B cell (primary cell): ENCODE data around the gene RCN1. TPM values are rescaled to one million over a fixed set of nuclear protein-coding genes. Genes with fewer than 3 reads are reported as not detected.

Experiments used
- ATAC-seq: fragments of 200-7000 bp; cut with Tn5 transposase; one replicate; pipeline ENCODE4 v1.10.0; 2021; ENCODE audit warnings: low read depth, mild to moderate bottlenecking, moderate number of reproducible peaks, moderate library complexity
- CTCF ChIA-PET: fragments of 350-600 bp; sonication (Branson Sonifier 250); formaldehyde crosslinking; loops from one replicate; lab custom pipeline; 2021; ENCODE audit warnings: antibody characterized with exemption, inconsistent platforms; lab: Charles Lee
- POLR2A ChIA-PET: fragments of 350-600 bp; sonication (Branson Sonifier 250); formaldehyde crosslinking; loops from one replicate; lab custom pipeline; 2021; ENCODE audit warnings: antibody characterized with exemption; lab: Charles Lee
- DNase-seq: peaks from one replicate; pipeline ENCODE4 v3.0.0; 2013
- H2AFZ ChIP-seq: 2 replicates; pipeline ENCODE4 v1.6.1; 2012; ENCODE audit warnings: mild to moderate bottlenecking, low read depth, low read length; ENCODE audit not compliant: insufficient read depth, poor library complexity, severe bottlenecking
- H3K27ac ChIP-seq, 2 donors: 1 replicate in 1 of 2; 2 replicates in 1 of 2; pipeline ENCODE4 v1.5.1; 2012 to 2013; ENCODE audit warnings: low read length in 2 of 2, mild to moderate bottlenecking in 2 of 2, moderate library complexity in 1 of 2
- H3K27me3 ChIP-seq, 4 experiments: fragments of 200-600 bp in 1 of 4; sonication (generic) in 1 of 4; replicated peaks in 1 of 4; 1 replicate in 2 of 4; 2 replicates in 2 of 4; pipeline versions ENCODE4 v1.6.1 to v1.7.0; 2013 to 2016; ENCODE audit warnings: low read length in 3 of 4, mild to moderate bottlenecking in 2 of 4, mixed read lengths in 1 of 4, moderate library complexity in 1 of 4; ENCODE audit not compliant: insufficient read depth in 4 of 4, control insufficient read depth in 3 of 4; ENCODE audit errors: control extremely low read depth in 1 of 4
- H3K36me3 ChIP-seq, 2 experiments: replicated peaks in 1 of 2; 1 replicate in 1 of 2; 2 replicates in 1 of 2; pipeline versions ENCODE4 v1.6.1 to v1.7.1; 2013; ENCODE audit warnings: low read length in 1 of 2; ENCODE audit not compliant: insufficient read depth in 2 of 2, control insufficient read depth in 1 of 2; ENCODE audit errors: control extremely low read depth in 1 of 2, extremely low read depth in 1 of 2
- H3K4me1 ChIP-seq, 2 donors: fragments of 200-600 bp in 1 of 2; sonication (generic) in 1 of 2; 1 replicate in 1 of 2; 2 replicates in 1 of 2; pipeline versions ENCODE4 v1.5.1 to v1.6.1; 2013 to 2017; ENCODE audit warnings: low read length in 2 of 2; ENCODE audit not compliant: control insufficient read depth in 2 of 2, insufficient read depth in 2 of 2
- H3K4me2 ChIP-seq: replicated peaks from 2 replicates; pipeline ENCODE3; 2012; ENCODE audit warnings: mild to moderate bottlenecking, low read depth, low read length; ENCODE audit not compliant: poor library complexity, severe bottlenecking
- H3K4me3 ChIP-seq, 5 experiments: fragments of 200-600 bp in 1 of 5; sonication (generic) in 1 of 5; 1 replicate in 3 of 5; 2 replicates in 2 of 5; pipeline versions ENCODE4 v1.5.1 to v1.7.0; 2011 to 2016; ENCODE audit warnings: low read length in 4 of 5, mild to moderate bottlenecking in 4 of 5, low read depth in 2 of 5, control low read depth in 1 of 5, moderate library complexity in 1 of 5; ENCODE audit not compliant: insufficient read depth in 1 of 5; ENCODE audit errors: control extremely low read depth in 1 of 5, extremely low read depth in 1 of 5
- H3K79me2 ChIP-seq: fragments of 200-600 bp; sonication (generic); one replicate; pipeline ENCODE4 v1.6.0; 2016; ENCODE audit warnings: low read length; ENCODE audit not compliant: control insufficient read depth, insufficient read depth
- H3K9ac ChIP-seq: fragments of 200-600 bp; sonication (generic); 2 replicates; pipeline ENCODE4 v1.6.1; 2017; ENCODE audit warnings: mild to moderate bottlenecking, low read length, moderate library complexity
- H3K9me3 ChIP-seq, 3 donors: one replicate each; pipeline versions ENCODE4 v1.6.1 to v1.7.1; 2013; ENCODE audit warnings: low read length in 2 of 3; ENCODE audit not compliant: control insufficient read depth in 2 of 3, insufficient read depth in 1 of 3; ENCODE audit errors: control extremely low read depth in 1 of 3
- H4K20me1 ChIP-seq: 2 replicates; pipeline ENCODE4 v1.6.0; 2012; ENCODE audit warnings: mild to moderate bottlenecking, low read length; ENCODE audit not compliant: insufficient read depth, control insufficient read depth, poor library complexity, severe bottlenecking
- H3K27ac Mint-ChIP-seq: one replicate; pipeline ENCODE4 v1.8.0; 2021; ENCODE audit warnings: mixed read lengths
- H3K27me3 Mint-ChIP-seq: one replicate; pipeline ENCODE4 v1.8.0; 2021; ENCODE audit warnings: mixed read lengths
- H3K4me1 Mint-ChIP-seq: one replicate; pipeline ENCODE4 v1.8.0; 2021; ENCODE audit warnings: mixed read lengths
- H3K4me3 Mint-ChIP-seq: one replicate; pipeline ENCODE4 v1.8.0; 2021; ENCODE audit warnings: mixed read lengths
- H3K9me3 Mint-ChIP-seq: one replicate; pipeline ENCODE4 v1.8.0; 2022; ENCODE audit warnings: mixed read lengths; ENCODE audit not compliant: insufficient read depth
- EZH2 ChIP-seq: IDR thresholded peaks from 2 replicates; pipeline ENCODE4 v1.6.1; 2012; ENCODE audit warnings: borderline replicate concordance, low read depth, mild to moderate bottlenecking, moderate library complexity, low read length; ENCODE audit not compliant: insufficient read depth, poor library complexity, severe bottlenecking
- WGBS: methylation state at CpG from one replicate; pipeline ENCODE4 v1.1.5; 2013; ENCODE audit warnings: missing lambda C conversion rate; ENCODE audit not compliant: insufficient coverage; 5-methylcytosine and 5-hydroxymethylcytosine counted together
- intact Hi-C: fragments of 100-400 bp; cut with micrococcal nuclease; formaldehyde crosslinking; loops from one replicate; pipeline ENCODE4 v1.10.0; 2022
- polyA plus RNA-seq: library from polyadenylated mRNA; depleted of rRNA; stranded (reverse); fragments of >200 nt; gene quantifications from 2 replicates; pipeline ENCODE4 v1.2.3, GENCODE V29; 2012
- total RNA-seq, 2 donors: library from RNA; stranded (reverse); fragments of 120-200 nt in 1 of 2; gene quantifications; 1 replicate in 1 of 2; 2 replicates in 1 of 2; pipeline versions ENCODE4 v1.2.3 to v1.2.4, GENCODE V29; 2013 to 2022
- TF ChIP-seq, protein P1 (sequence below): fragments of 200-600 bp; IDR thresholded peaks from one replicate; pipeline ENCODE4 v1.8.0; 2022; ENCODE audit warnings: antibody characterized with exemption, mild to moderate bottlenecking

The RCN1 gene
- total and polyA plus RNA-seq, 2 donors (not counting 1 experiment from before 2014, with no cell fraction given): 2.6 to 3.8 TPM

GRCh38 chr11:32109138-32109537 lies 18.3 kb downstream of the RCN1 start:
- ChIA-PET POLR2A (no interaction called here), CTCF (no interaction called here)
- H3K4me1 Mint-ChIP-seq: peaks cover 11% of the 10 kb centered on the region
- H4K20me1 ChIP-seq: no peaks in the 10 kb centered on the region
- no peaks in the 10 kb centered on the region for H3K79me2 ChIP-seq
- ATAC-seq: no peak
- no peak for TF ChIP-seq EZH2
- TF ChIP-seq, protein P1, sequence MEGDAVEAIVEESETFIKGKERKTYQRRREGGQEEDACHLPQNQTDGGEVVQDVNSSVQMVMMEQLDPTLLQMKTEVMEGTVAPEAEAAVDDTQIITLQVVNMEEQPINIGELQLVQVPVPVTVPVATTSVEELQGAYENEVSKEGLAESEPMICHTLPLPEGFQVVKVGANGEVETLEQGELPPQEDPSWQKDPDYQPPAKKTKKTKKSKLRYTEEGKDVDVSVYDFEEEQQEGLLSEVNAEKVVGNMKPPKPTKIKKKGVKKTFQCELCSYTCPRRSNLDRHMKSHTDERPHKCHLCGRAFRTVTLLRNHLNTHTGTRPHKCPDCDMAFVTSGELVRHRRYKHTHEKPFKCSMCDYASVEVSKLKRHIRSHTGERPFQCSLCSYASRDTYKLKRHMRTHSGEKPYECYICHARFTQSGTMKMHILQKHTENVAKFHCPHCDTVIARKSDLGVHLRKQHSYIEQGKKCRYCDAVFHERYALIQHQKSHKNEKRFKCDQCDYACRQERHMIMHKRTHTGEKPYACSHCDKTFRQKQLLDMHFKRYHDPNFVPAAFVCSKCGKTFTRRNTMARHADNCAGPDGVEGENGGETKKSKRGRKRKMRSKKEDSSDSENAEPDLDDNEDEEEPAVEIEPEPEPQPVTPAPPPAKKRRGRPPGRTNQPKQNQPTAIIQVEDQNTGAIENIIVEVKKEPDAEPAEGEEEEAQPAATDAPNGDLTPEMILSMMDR: no peak
- H3K9me3 Mint-ChIP-seq: no peaks in the 10 kb centered on the region
- DNase-seq: no peak
- no peaks in the 10 kb centered on the region for H3K36me3 ChIP-seq
- intact Hi-C loops: no loop called here
- no peak overlapping the region for H3K9ac ChIP-seq
- H3K27me3 ChIP-seq: no peaks in the 10 kb centered on the region
- H3K4me3 ChIP-seq: no peak overlapping the region
- H3K27ac Mint-ChIP-seq: no peak overlapping the region
- H3K4me3 Mint-ChIP-seq: no peak overlapping the region
- H3K27ac ChIP-seq: no peak overlapping the region
- 83% methylated on average over 2 of the region's 4 CpGs for WGBS
- H3K9me3 ChIP-seq: no peaks in the 10 kb centered on the region
- H3K4me1 ChIP-seq: peaks cover 5 to 7% of the 10 kb centered on the region in 2 donors
- no peak overlapping the region for H2AFZ ChIP-seq
- H3K27me3 Mint-ChIP-seq: peaks cover 6% of the 10 kb centered on the region
- H3K4me2 ChIP-seq: no peak overlapping the region

DNA sequence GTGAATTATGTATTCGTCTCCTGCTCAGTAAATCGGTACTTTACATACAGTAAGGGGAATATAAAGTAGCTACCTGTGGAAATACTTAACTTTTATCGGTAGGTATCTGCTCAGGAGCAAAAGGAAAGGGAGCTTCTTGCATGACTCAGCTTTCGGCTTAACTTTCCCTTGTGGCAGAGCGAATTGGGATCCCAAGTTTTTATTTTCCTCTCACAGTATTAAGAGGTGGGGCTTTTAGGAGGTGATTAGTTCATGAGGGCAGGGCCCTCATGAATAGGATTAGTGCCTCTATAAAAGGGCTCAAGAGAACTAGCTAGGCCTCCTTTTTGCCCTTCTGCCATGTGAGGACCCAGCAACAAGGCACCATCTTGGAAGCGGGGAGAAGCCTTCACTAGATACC lies 18.7 kb downstream of the RCN1 start:
- peaks cover 5 to 7% of the 10 kb centered on the region in 2 donors for H3K4me1 ChIP-seq
- no peaks in the 10 kb centered on the region for H3K36me3 ChIP-seq
- TF ChIP-seq, protein P1: no peak
- TF ChIP-seq EZH2: no peak
- no peak for DNase-seq
- ChIA-PET CTCF (no interaction called here), POLR2A (no interaction called here)
- no peaks in the 10 kb centered on the region for H3K27me3 ChIP-seq
- peaks cover 11% of the 10 kb centered on the region for H3K4me1 Mint-ChIP-seq
- no peak overlapping the region for H3K27ac Mint-ChIP-seq
- no peaks in the 10 kb centered on the region for H4K20me1 ChIP-seq
- H3K9me3 ChIP-seq: no peaks in the 10 kb centered on the region
- intact Hi-C loops: no loop called here
- H3K27me3 Mint-ChIP-seq: peaks cover 6% of the 10 kb centered on the region
- no peak overlapping the region for H3K4me3 ChIP-seq
- no peaks in the 10 kb centered on the region for H3K9me3 Mint-ChIP-seq
- no peak overlapping the region for H3K9ac ChIP-seq
- no peak for ATAC-seq
- 100% methylated on average over 4 of the region's 6 CpGs for WGBS
- H3K79me2 ChIP-seq: no peaks in the 10 kb centered on the region
- no peak overlapping the region for H2AFZ ChIP-seq
- no peak overlapping the region for H3K4me2 ChIP-seq
- H3K4me3 Mint-ChIP-seq: no peak overlapping the region
- H3K27ac ChIP-seq: no peak overlapping the region
